Muscle of arm (tissue), 14 donors: ENCODE data around the gene ZNF91. TPM values are rescaled to one million over a fixed set of nuclear protein-coding genes. Genes with fewer than 3 reads are reported as not detected.
"Not testable (repeated sequence)": the region's sequence is repeated elsewhere in the genome, so short reads cannot be mapped to it uniquely, and the experiment has no call there.

Experiments used
- DNase-seq: peaks from one replicate; pipeline ENCODE4 v3.0.0-alpha.2; 2013
- long read RNA-seq, 11 donors: transcript quantifications; one replicate each; lab custom pipeline, GENCODE V29; 2026
- polyA plus RNA-seq, 12 donors: library from polyadenylated mRNA; unstranded; fragments of 120-200 nt; gene quantifications; one replicate each; pipeline ENCODE4 v1.2.1, GENCODE V29; 2013; ENCODE audit not compliant: insufficient read length in 12 of 12

ZNF91 gene
- polyA plus RNA-seq, result 10 to 100 TPM in 11 of 12 donors, not detected in 1; 26.8 to 52.3 (median 38.5) TPM
- long read RNA-seq, donor 1, full-length matches to known transcripts, result 80 of 80 reads
- long read RNA-seq, donor 1, partial matches to known transcripts, result 0 of 80 reads
- long read RNA-seq, donor 1, other reads (novel, unspliced or antisense), result 0 of 80 reads
- long read RNA-seq, donor 2, full-length matches to known transcripts, result 8 of 8 reads
- long read RNA-seq, donor 2, partial matches to known transcripts, result 0 of 8 reads
- long read RNA-seq, donor 2, other reads (novel, unspliced or antisense), result 0 of 8 reads
- long read RNA-seq, donor 3, full-length matches to known transcripts, result 13 of 13 reads
- long read RNA-seq, donor 3, partial matches to known transcripts, result 0 of 13 reads
- long read RNA-seq, donor 3, other reads (novel, unspliced or antisense), result 0 of 13 reads
- long read RNA-seq, donor 4, full-length matches to known transcripts, result 12 of 12 reads
- long read RNA-seq, donor 4, partial matches to known transcripts, result 0 of 12 reads
- long read RNA-seq, donor 4, other reads (novel, unspliced or antisense), result 0 of 12 reads
- long read RNA-seq, donor 5, full-length matches to known transcripts, result 18 of 18 reads
- long read RNA-seq, donor 5, partial matches to known transcripts, result 0 of 18 reads
- long read RNA-seq, donor 5, other reads (novel, unspliced or antisense), result 0 of 18 reads
- long read RNA-seq, donor 6, full-length matches to known transcripts, result 19 of 19 reads
- long read RNA-seq, donor 6, partial matches to known transcripts, result 0 of 19 reads
- long read RNA-seq, donor 6, other reads (novel, unspliced or antisense), result 0 of 19 reads
- long read RNA-seq, donor 7, full-length matches to known transcripts, result 17 of 17 reads
- long read RNA-seq, donor 7, partial matches to known transcripts, result 0 of 17 reads
- long read RNA-seq, donor 7, other reads (novel, unspliced or antisense), result 0 of 17 reads
- long read RNA-seq, donor 8, full-length matches to known transcripts, result 32 of 3,219 reads
- long read RNA-seq, donor 8, partial matches to known transcripts, result 3,187 of 3,219 reads
- long read RNA-seq, donor 8, other reads (novel, unspliced or antisense), result 0 of 3,219 reads
- long read RNA-seq, donor 9, full-length matches to known transcripts, result 10 of 10 reads
- long read RNA-seq, donor 9, partial matches to known transcripts, result 0 of 10 reads
- long read RNA-seq, donor 9, other reads (novel, unspliced or antisense), result 0 of 10 reads
- long read RNA-seq, donor 10, full-length matches to known transcripts, result 22 of 22 reads
- long read RNA-seq, donor 10, partial matches to known transcripts, result 0 of 22 reads
- long read RNA-seq, donor 10, other reads (novel, unspliced or antisense), result 0 of 22 reads
- long read RNA-seq, donor 11, full-length matches to known transcripts, result 14 of 14 reads
- long read RNA-seq, donor 11, partial matches to known transcripts, result 0 of 14 reads
- long read RNA-seq, donor 11, other reads (novel, unspliced or antisense), result 0 of 14 reads

DNA sequence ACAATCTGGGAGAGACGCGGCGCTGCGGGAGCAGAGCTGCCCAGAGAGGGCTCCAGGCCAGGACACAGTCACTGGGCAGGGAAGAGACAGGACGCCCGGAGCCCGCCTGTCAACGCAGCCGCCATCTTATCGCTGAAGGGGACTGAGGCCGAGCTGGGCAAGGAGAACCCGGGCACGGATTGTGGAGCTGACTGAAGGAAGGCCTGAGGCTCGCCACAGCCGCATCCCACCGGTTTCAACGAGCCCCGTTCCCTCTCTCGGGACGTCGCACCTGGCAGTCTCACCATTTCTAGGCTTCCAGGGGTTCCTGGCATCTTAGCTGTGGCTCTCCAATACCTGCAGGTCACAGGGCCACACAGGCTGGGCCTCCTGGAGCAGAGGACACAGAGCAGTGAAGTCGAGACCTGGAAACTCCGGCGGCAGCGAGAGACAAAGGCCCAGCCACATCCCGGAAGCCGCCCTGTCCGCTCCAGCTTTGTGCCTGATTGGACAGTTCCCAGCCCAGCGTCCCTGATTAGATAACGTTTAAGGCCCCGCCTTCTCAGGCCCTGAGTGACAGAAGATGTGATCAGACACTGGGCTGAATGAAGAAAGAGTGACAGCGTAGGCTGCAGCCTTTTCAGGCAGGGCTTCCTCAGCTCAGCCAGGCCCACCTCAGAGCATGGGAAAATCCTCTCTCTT, at the start of gene ZNF91:
TSS of gene ZNF91 (minus strand) at position 431 of the 681 bp plus-strand sequence. CDS start at position 314, 117 bp downstream.
- DNase-seq, result peak; percentile 97

DNA sequence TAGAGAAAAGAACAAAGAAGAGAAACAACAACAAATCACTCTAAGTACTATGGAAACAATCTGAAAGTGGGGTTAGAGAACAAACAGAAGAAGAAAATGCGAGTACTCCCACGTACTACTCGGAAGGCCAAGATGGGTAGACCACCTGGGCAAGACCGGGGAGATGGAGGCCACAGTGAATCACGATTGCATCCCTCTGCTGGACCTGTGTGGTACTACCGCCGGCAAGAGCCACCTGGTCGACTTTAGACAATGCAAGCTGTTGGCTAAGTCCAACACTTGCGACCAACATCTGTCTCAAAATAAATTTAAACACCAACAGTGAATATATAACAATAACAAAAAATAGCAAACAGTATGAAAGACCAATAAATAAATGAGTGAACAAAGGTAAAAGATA, 45.5 kb upstream of the ZNF91 start:
- no peak for DNase-seq

DNA sequence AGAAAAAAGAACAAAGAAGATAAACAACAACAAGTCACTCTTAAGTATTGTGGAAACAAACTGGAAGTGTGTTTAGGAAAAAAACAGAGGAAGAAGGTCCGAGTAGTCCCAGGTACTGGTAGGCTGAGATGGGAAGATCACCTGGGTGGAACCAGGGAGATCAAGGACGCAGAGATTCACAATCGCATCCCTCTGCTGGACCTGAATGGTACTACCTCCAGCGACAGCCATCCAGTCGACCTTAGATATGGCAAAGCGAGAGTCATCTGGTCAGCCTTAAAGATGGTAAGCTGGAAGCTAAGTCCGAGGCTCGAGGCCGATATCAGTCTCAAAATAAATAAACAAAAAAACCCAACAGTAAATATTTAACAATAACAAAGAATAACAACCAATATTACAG, 44.9 kb upstream of the ZNF91 start:
- DNase-seq, result no peak

DNA sequence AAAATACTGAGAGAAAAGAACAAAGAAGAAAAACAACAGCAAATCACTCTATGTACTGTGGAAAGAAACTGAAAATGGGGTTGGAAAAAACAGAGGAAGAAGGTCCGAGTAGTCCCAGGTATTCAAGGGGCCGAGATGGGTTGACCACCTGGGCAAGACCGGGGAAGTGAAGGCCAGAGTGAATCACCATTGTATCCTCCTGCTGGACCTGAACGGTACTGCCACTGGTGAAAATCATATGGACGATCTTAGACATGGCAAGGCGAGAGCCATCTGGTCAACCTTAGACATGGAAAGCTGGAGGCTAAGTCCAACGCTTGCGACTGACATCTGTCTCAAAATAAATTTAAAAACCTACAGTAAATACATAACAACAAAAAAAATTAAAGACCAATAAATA, 44.4 kb upstream of the ZNF91 start:
- no peak for DNase-seq

DNA sequence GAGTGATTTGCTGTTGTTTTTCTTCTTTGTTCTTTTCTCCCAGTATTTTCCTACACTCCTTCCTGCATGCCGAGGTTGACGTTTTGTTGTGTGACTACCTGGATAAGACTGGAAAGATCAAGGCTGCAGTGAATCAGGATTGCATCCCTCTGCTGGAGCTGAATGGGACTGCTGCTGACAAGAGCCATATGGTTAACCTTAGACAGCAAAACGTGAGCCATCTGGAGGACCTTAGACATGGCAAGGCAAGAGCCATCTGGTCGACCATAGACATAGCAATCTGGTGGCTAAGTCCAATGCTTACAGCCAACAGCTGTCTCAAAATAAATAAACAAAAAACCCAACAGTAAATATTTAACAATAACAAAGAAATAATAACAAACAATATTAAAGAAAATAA, 42.6 kb upstream of the ZNF91 start:
- DNase-seq, result no peak

DNA sequence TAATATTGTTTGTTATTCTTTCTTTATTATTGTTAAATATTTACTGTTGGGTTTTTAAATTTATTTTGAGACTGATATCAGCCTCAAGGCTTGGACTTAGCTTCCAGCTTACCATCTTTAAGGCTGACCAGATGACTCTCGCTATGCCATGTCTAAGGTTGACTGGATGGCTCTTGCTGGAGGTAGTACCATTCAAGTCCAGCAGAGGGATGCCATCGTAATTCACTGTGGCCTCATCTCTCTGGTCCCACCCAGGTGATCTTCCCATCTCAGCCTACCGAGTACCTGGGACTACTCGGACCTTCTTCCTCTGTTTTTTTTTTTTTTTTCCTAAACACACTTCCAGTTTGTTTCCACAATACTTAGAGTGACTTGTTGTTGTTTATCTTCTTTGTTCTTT, 41.7 kb upstream of the ZNF91 start:
- no peak for DNase-seq

DNA sequence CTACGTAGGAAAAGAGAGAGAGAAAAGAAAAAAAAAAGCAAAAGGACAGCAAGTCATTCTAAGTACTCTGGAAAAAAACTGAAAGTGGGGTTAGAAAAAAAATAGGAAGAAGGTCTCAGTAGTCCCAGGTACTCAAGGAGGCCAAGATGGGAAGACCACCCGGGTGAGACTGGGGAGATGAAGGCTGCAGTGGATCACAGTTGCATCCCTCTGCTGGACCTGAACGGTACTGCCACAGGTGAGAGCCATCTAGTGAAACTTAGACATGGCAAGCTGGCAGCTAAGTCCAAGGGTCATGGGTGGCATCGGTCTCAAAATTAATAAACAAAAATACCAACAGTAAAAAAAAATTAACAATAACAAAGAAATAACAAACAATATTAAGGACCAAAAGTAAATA, 41.0 kb upstream of the ZNF91 start:
- no peak for DNase-seq

DNA sequence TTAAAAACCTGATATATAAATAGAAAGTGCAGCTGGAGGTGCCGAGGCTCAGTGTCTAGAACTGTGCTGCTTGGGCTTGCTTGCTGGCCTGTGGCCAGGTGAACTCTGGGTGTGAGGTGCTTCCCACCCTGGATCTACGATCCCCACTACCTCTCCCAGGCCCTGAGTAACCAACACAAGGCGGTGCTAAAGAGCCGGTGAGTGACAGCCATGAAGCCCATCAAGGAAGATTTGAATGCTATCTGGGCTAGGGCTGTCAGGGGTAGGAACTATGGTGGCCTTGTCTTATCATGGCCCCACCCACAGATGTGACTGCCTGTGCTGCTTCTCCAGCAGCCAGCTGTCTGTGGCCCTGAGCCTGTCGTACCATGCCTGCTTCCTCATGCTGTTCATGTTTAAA, 25.6 kb upstream of the ZNF91 start:
- DNase-seq, result no peak

DNA sequence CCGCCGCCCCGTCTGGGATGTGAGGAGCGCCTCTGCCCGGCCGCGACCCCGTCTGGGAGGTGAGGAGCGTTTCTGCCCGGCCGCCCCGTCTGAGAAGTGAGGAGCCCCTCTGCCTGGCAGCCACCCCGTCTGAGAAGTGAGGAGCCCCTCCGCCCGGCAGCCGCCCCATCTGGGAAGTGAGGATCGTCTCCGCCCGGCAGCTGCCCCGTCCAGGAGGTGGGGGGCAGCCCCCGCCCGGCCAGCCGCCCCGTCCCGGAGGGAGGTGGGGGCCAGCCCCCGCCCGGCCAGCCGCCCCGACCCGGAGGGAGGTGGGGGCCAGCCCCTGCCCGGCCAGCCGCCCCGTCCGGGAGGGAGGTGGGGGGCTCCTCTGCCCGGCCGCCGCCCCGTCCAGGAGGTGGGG, 24.0 kb upstream of the ZNF91 start:
- not testable (repeated sequence) for DNase-seq

DNA sequence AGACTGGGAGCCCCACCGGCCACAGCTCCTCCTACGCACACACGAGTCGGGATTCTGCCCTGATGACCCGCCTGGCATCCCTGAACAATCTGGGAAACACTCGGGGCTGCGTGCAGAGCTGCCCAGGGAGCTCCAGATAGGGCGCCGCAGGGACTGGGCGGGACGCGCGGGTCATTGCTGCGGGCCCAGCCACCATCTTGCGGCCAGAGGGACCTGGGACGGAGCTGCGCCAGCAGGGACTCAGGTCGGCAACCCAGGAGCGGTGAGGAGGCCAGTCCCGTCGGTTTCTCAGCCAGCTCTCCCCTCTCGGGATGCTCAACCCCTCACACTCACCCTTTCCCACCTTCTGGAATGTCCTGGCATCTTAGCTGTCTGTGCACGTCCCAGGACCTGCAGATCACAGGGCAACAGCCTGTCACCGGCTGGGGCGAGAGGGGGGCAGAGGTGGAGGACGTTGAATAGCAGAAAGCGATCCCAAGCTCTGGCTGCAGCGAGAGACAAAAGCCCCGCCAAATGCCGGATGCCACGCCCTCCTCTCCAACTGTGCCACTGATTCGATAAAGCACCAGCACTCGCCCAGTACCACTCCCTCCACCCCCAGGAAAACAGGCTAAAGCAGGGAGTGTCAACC, 20.4 kb upstream of the ZNF91 start:
- peak; percentile 10 for DNase-seq

DNA sequence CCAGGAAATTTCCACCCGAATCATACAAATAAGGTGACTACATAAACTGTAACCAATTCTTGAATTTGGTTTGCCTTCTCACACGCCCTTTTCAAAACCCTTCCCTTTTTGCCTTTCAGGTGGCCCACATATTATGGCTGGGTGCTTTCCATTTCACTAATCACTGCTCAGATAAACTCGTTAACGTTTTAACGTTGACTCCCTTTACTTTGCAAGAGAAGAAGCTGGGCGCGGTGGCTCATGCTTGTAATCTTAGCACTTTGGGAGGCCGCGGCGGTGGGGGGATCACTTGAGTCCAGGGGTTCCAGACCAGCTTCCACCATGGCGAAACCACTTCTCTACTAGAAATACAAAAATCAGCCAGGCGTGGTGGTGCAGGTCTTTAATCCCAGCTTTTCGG, 19.8 kb upstream of the ZNF91 start:
- no peak for DNase-seq

DNA sequence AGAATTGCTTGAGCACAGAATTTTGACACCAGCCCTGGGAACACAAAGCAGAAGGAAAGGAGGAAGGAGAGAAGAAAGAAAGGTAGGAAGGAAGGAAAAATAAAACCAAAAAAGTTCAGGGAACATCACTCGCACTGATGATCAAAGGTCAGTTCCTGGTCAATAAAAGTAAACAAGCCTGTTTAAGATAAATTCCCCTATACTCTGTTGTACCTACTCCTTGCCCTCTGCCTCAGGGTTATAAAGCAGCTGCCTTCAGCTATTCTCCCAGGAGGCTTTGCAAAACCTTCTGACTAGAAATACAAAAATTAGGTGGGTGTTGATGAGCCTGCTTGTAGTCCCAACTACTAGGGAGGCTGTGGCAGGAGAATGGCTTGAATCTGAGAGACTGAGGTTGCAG, 14.9 kb upstream of the ZNF91 start:
- DNase-seq, result no peak

DNA sequence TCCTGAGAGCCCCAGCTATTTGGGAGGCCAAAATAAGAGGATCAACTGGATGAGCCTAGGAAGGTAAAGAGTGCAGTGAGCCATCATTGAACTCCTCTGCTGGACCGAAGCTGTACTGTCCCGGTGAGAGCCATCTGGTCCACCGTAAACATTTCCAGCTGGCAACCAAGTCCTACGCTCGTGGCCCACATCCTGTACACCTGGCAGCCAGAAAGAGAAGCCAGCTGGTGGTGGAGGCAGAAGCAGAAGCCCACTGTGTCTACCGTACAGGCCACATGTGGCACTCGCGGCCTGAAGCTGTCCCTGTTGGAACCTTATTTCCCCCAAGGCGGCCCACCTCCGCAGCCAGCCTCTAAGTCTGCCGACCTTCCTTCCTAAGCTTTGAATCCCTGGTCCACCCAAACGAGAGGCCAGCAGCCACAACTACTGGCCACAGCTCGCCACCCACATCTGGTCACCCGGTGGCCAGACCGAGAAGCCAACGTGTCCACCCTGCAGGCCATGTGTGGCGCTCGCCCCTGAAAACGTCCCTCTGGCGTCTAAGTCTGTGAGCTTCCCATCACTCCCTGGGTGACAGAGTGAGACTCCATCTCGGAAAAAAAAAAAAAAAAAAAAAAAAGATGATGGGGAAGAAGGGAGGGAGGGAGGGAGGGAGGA, 14.2 kb upstream of the ZNF91 start:
- no peak for DNase-seq

DNA sequence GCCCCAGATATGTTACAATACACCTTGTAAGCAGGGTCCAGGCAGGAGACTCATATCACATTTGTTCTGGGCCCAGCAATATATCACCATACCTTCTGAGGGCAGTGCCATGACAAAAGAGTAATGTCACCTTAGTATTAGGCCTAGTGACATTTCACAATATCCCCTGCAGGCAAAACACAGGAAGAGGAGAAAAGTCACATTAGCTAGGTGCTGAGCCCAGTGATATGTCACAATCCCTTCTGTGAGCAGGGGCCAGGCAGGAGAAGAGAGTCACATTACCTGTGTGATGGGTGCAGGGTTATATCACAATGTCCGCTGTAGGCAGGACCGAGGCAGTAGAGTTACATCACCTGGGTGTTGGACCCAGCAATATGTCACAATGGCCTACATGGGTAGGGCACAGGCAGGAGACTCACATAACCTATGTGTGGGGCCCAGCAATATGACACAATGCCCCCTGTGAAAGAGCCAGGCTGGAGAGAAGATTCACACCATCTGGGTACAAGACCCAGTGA, 12.4 kb upstream of the ZNF91 start:
- DNase-seq, result no peak

DNA sequence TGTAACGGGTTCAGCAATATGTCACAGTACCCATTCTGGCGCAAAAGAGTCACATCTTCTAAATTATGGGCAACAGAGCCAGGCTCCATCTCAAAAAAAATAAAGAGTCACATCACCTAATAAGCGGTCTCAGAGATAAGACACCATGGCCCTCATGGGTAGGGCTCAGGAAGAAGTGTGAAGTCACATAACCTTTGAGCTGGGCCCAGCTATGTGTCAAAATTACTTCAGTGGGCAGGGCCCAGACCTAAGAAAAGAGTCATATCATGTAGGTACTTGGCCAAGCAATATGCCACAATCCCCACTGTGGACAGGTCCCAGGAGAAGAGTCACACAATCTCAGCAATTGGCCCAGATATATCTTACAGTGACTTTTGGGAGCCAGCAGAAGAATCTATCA, 11.4 kb upstream of the ZNF91 start:
- no peak for DNase-seq

DNA sequence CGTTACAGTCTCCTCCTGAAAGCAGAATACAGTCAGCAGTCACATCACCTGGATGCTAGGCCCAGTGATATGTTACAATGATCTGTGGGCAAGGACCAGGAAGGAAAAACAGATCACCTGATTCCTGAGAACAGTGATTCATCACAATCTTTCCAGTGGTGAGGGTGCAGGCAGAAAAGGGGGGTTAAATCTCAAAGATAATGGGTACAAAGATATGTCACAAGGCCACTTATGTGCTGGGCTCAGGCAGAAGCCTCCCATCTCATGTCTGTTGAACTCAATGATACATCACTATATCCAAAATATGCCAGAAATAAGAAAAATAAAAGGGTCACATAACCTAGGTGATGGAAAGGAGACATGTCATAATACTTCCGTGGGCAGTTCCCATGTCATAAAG, 10.8 kb upstream of the ZNF91 start:
- DNase-seq, result no peak

DNA sequence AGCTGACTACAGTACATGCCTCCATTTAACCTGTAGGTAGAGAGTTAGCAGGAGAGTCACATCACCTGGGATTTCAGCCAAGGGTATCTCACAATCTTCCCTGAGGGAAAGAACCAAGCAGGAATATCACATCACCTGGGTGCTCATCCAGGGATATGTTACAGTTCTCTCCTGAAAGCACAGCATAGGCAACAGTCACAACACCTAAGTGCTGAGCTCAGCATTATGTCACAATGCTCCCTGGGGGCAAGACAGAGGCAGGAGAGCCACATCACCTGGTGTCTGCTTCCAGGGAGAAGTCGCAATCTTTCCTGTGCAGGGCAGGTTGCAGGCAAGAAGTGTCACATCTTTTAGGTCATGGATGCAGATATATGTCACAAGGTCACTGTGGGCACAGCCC, 9.4 kb upstream of the ZNF91 start:
- DNase-seq, result no peak

DNA sequence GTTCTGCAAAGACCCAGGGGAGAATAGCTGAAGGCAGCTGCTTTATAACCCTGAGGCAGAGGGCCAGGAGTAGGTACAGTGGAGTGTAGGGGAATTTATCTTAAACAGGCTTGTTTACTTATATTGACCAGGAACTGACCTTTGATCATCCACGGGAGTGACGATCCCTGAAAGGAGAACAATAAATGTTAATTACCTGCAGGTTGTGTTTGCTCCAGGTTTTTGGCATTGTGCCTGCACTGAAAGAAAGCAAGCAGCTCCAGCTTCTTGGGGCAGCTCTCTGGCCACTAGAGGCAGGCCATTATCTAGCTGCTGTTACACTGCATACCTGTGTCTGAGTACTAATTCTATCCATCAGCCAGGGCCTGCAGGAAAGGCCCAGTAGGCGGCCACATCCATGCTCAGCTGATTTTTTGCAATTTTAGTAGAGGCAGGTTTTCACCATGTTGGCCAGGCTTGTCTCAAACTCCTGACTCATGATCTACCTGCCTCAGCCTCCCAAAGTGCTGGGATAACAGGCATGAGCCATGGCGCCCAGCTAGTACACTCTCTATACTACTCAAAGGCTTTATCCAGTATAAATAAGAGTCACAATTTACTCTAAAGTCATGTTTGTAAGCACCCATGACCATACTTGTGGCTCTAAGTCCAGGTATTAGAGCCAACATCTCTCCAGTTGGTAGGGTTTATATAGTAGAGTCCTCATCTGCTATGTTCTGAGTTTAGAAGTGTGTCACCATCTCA, 8.5 kb upstream of the ZNF91 start:
- no peak for DNase-seq

DNA sequence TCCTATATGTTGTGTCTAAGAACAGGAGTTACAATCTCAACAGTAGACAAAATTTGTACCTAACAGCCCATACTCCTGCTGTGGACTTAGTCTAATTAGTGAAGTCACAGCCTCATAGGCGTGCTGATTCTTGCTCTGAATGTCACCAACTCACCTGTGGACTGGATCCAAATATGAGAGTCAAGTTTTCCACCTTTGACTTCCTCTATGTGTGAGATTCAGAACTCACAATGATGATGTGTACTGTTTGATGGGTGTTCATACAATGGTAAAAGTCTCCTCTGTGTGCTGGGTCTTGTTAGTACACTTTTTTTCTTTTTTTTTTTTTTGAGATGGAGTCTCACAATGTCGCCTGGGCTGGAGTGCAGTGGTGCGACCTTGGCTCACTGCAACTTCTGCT, 7.8 kb upstream of the ZNF91 start:
- DNase-seq, result no peak
